Muscle of leg (tissue), 11 donors: ENCODE data around the gene COG1. TPM values are rescaled to one million over a fixed set of nuclear protein-coding genes. Genes with fewer than 3 reads are reported as not detected.

Source experiments
- DNase-seq: peaks from one replicate; pipeline ENCODE4 v3.0.0; 2013
- H3K27ac ChIP-seq: one replicate; pipeline ENCODE4 v1.5.1; 2013; ENCODE audit warnings: mild to moderate bottlenecking, low read length, control low read depth
- H3K27me3 ChIP-seq: one replicate; pipeline ENCODE4 v1.6.1; 2013; ENCODE audit warnings: low read length; ENCODE audit not compliant: control insufficient read depth, insufficient read depth
- H3K36me3 ChIP-seq: one replicate; pipeline ENCODE4 v1.6.1; 2013; ENCODE audit warnings: low read length; ENCODE audit not compliant: control insufficient read depth, insufficient read depth
- H3K4me1 ChIP-seq: one replicate; pipeline ENCODE4 v1.6.1; 2013; ENCODE audit warnings: low read length; ENCODE audit not compliant: control insufficient read depth, insufficient read depth
- H3K4me3 ChIP-seq: one replicate; pipeline ENCODE4 v1.5.1; 2013; ENCODE audit warnings: low read length, control low read depth
- H3K9me3 ChIP-seq: replicated peaks from 2 replicates; pipeline ENCODE4 v1.6.1; 2013; ENCODE audit warnings: low read depth, low read length; ENCODE audit not compliant: control insufficient read depth
- WGBS: methylation state at CpG from one replicate; pipeline ENCODE4 v1.1.5; 2013; ENCODE audit warnings: missing lambda C conversion rate; ENCODE audit not compliant: insufficient coverage; 5-methylcytosine and 5-hydroxymethylcytosine counted together
- polyA plus RNA-seq, 8 donors: library from polyadenylated mRNA; unstranded; fragments of 120-200 nt; gene quantifications; one replicate each; pipeline versions ENCODE4 v1.2.1 to v1.2.3, GENCODE V29; 2013; ENCODE audit warnings: inconsistent platforms in 1 of 8, low replicate concordance in 1 of 8; ENCODE audit not compliant: insufficient read length in 8 of 8, insufficient read depth in 1 of 8
- total RNA-seq: library from RNA; stranded (reverse); fragments of 120-200 nt; gene quantifications from one replicate; pipeline ENCODE4 v1.2.4, GENCODE V29; 2013

COG1 gene
- total and polyA plus RNA-seq, 9 donors: 23.3 to 41.8 (median 30.6) TPM

GRCh38 chr17:73198930-73199260 is 6.0 kb downstream of the COG1 start:
- no peak for DNase-seq
- Histone ChIP-seq H3K27ac (no peak overlapping the region), H3K36me3 (peaks cover 74% of the 10 kb centered on the region), H3K9me3 (no peaks in the 10 kb centered on the region), H3K4me3 (no peak overlapping the region), H3K4me1 (peaks cover 3% of the 10 kb centered on the region), H3K27me3 (no peaks in the 10 kb centered on the region)
- 95% methylated on average over 4 of the region's 7 CpGs for WGBS

- DNase-seq: no peak
- peaks cover 83% of the 10 kb centered on the region for H3K36me3 ChIP-seq
- H3K4me3 ChIP-seq: no peak overlapping the region
- H3K9me3 ChIP-seq: no peaks in the 10 kb centered on the region
- WGBS: 93% methylated on average over 6 of the region's 8 CpGs
- no peak overlapping the region for H3K27ac ChIP-seq
- peaks cover 2% of the 10 kb centered on the region for H3K4me1 ChIP-seq
- no peaks in the 10 kb centered on the region for H3K27me3 ChIP-seq
Observed at GRCh38 chr17:73199751-73200317, 7.0 kb downstream of the COG1 start.

GRCh38 chr17:73200476-73200875 is 7.6 kb downstream of the COG1 start:
- WGBS: 88% methylated on average over 8 of the region's 10 CpGs
- H3K4me3 ChIP-seq: no peak overlapping the region

GRCh38 chr17:73201215-73202069 is 8.6 kb downstream of the COG1 start:
- Histone ChIP-seq H3K4me3 (no peak overlapping the region), H3K4me1 (peaks cover 2% of the 10 kb centered on the region), H3K9me3 (no peaks in the 10 kb centered on the region), H3K27ac (no peak overlapping the region), H3K27me3 (no peaks in the 10 kb centered on the region), H3K36me3 (peaks cover 97% of the 10 kb centered on the region)
- no peak for DNase-seq
- 88% methylated on average over 15 of the region's 19 CpGs for WGBS

More at GRCh38 chr17:73200476-73200875, 7.6 kb downstream of the COG1 start:
- no peak overlapping the region for H3K27ac ChIP-seq
- DNase-seq: no peak
- no peaks in the 10 kb centered on the region for H3K27me3 ChIP-seq
- H3K36me3 ChIP-seq: peaks cover 89% of the 10 kb centered on the region
- H3K9me3 ChIP-seq: no peaks in the 10 kb centered on the region
- H3K4me1 ChIP-seq: peaks cover 3% of the 10 kb centered on the region

- Histone ChIP-seq H3K4me1 (peaks cover 2% of the 10 kb centered on the region), H3K36me3 (peaks cover 95% of the 10 kb centered on the region), H3K27ac (no peak overlapping the region), H3K9me3 (no peaks in the 10 kb centered on the region), H3K27me3 (no peaks in the 10 kb centered on the region), H3K4me3 (no peak overlapping the region)
- peak; percentile 20 for DNase-seq
- WGBS: 42% methylated on average over 5 of the region's 8 CpGs
Observed at GRCh38 chr17:73203135-73203787, 10.4 kb downstream of the COG1 start.

GRCh38 chr17:73203788-73204479 is 11.1 kb downstream of the COG1 start:
- Histone ChIP-seq H3K9me3 (no peaks in the 10 kb centered on the region), H3K27me3 (no peaks in the 10 kb centered on the region), H3K36me3 (peaks cover 94% of the 10 kb centered on the region), H3K4me1 (peaks cover 2% of the 10 kb centered on the region), H3K27ac (no peak overlapping the region), H3K4me3 (no peak overlapping the region)
- 80% methylated on average over 2 of the region's 10 CpGs for WGBS
- no peak for DNase-seq

- peak; percentile 39 for DNase-seq
- H3K4me3 ChIP-seq: no peak overlapping the region
- no peak overlapping the region for H3K27ac ChIP-seq
- 52% methylated on average over 8 of the region's 10 CpGs for WGBS
- H3K9me3 ChIP-seq: no peaks in the 10 kb centered on the region
- H3K27me3 ChIP-seq: no peaks in the 10 kb centered on the region
- H3K36me3 ChIP-seq: peaks cover 86% of the 10 kb centered on the region
- peaks cover 2% of the 10 kb centered on the region for H3K4me1 ChIP-seq
Observed at GRCh38 chr17:73205459-73205961, 12.7 kb downstream of the COG1 start.

- 90% methylated on average over 15 of the region's 16 CpGs for WGBS
Observed at GRCh38 chr17:73208139-73208827, 15.4 kb downstream of the COG1 start.

GRCh38 chr17:73209436-73209835 is 16.6 kb downstream of the COG1 start:
- DNase-seq: no peak
- H3K27ac ChIP-seq: no peak overlapping the region
- peaks cover 49% of the 10 kb centered on the region for H3K36me3 ChIP-seq
- H3K27me3 ChIP-seq: no peaks in the 10 kb centered on the region
- peaks cover 2% of the 10 kb centered on the region for H3K4me1 ChIP-seq
- WGBS: 95% methylated on average over 13 of the region's 13 CpGs
- no peaks in the 10 kb centered on the region for H3K9me3 ChIP-seq
- no peak overlapping the region for H3K4me3 ChIP-seq

More at GRCh38 chr17:73208139-73208827, 15.4 kb downstream of the COG1 start:
- Histone ChIP-seq H3K27ac (no peak overlapping the region), H3K27me3 (no peaks in the 10 kb centered on the region), H3K4me1 (peaks cover 2% of the 10 kb centered on the region), H3K9me3 (no peaks in the 10 kb centered on the region), H3K36me3 (peaks cover 60% of the 10 kb centered on the region), H3K4me3 (no peak overlapping the region)
- DNase-seq: no peak
